NCI-H526 (cell line): ENCODE measurements around the gene PPP6R2.
"Not testable (repeated sequence)": the region's sequence is repeated elsewhere in the genome, so short reads cannot be mapped to it uniquely, and the experiment has no call there.

Experiments
- DNase-seq, 2 experiments: peaks; one replicate each; lab custom pipeline; 2025; lab: John Stamatoyannopoulos, UW

The PPP6R2 gene

DNA sequence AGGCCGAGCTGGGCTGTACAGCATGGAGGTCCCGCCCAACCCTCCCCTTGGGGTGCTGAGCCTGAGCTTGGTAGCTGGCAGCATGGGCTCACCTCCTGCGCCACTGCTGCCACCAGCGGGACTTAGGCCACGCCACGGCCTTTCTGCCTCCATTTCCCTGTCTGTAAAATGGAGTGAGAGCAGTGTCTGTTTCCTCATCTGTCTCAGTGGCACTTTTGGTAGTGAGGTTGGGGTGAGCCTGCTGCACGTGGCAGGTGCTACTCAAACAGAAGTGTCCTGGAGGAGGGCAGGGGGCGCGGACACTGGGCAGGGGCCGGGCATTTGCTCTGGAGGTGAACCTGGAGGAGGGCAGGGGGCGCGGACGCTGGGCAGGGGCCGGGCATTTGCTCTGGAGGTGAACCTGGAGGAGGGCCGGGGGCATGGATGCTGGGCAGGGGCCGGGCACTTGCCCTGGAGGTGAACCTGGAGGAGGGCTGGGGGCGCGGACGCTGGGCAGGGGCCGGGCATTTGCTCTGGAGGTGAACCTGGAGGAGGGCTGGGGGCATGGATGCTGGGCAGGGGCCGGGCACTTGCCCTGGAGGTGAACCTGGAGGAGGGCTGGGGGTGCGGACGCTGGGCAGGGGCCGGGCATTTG lies 89.9 kb downstream of the PPP6R2 start:
- DNase-seq: not testable (repeated sequence)

DNA sequence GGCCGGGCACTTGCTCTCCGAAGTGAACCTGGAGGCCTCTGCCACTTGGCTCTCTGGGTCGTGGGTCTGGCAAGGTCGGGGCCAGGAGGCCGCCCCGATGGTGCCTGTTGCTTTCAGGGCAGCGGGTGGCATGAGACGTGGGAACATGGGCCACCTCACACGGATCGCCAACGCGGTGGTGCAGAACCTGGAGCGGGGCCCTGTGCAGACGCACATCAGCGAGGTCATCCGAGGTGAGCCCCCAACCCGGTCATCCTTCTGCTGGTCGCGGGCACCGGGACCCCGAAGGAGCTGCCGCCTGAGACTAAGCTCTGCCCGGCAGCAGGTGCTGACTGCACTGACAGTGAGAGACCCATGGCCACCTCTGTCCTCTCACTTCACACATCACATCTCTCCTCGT lies 91.7 kb downstream of the PPP6R2 start:
- DNase-seq: no peak

DNA sequence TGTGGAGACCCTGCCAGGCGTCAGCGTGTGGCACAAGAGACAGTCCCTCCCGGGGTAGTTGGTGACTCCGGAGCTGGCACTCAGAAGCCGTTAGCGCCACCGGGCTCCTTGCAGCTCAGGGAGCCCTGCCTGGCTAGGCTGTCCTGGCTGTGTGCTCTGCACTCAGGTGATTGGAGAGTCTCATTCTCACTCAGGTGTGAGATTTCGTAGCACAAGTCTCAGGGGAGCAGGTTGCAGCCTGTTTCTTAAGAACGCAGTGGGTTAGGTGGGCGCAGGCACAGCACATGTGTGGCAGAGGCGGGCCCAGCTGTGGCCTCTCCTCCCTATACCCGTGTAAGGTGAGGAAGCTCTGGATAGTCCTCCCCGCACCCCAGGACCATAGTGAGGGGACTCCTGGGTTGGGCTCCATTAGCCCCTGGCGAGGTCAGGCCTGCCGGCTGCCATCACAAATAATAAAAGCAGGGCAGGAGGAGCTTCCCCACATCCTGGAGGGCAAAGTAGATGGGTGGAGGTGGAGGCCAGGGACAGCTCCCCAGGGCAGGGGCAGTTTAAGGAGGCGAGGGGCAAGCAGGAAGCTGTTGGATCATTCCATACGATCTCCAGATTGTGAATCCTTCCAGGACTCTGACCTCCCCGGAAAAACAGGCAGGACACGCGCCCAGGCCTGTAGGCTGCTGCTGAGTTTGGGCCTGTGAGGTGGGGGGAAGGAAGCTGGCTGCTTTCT lies 92.3 kb downstream of the PPP6R2 start:
- no peak for DNase-seq

DNA sequence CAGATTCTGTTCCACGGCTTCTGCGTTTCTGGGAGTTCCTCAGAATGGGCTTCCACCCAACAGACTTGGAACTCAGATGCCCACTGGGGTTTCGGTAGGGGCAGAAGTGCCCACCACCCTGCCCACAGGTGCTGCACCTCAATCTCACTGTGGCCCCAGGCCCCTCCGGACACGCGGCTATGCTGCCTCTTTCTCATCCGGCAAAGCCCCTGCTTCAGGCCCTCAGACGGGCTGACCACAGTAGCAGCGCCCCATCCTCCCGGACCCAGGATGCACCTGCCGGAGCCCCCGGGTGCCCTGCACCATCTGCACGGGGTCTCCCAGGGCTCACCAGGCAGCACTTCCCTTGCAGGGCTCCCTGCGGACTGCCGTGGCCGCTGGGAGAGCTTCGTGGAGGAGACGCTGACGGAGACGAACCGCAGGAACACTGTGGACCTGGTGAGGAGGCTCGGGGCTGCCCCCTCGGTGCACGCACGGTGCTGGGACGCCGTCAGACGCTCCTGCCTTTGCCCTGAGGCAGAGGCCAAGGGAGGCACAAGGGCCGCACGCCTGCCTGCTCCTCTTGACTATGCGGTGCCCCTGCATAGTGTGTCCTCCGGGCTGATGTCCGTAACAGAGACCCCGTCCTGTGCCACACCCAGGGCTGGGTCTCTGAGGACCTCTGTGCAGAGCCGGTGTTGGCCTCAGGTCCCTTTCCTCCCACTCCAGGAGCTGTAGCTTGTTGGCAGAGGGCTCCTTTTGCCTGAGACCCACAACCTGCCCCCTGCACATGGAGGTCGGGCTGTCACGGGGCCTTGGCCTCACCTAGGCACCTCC lies 93.1 kb downstream of the PPP6R2 start:
- no peak for DNase-seq

DNA sequence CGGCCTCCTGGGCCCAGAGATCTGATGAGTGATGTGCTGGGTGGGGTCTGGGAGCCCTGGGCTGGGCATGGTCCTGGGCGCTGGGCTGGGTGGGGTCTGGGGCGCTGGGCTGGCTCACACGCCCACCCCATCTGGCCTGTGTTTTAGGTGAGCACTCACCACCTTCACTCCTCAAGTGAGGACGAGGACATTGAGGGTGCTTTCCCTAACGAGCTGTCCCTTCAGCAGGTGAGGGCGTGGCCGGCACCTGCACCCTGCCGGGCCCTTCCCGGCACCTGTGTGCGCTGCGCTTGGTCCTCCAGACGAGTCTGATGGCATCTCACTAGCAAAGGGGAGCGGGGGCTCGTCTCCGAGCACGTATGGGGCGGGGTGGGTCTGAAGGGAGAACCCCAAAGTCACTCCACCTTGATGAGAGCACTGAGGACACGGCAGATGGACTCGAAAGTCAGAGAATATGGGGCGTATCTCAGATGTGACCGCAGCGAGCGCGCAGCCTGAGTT lies 93.8 kb downstream of the PPP6R2 start:
- no peak for DNase-seq

DNA sequence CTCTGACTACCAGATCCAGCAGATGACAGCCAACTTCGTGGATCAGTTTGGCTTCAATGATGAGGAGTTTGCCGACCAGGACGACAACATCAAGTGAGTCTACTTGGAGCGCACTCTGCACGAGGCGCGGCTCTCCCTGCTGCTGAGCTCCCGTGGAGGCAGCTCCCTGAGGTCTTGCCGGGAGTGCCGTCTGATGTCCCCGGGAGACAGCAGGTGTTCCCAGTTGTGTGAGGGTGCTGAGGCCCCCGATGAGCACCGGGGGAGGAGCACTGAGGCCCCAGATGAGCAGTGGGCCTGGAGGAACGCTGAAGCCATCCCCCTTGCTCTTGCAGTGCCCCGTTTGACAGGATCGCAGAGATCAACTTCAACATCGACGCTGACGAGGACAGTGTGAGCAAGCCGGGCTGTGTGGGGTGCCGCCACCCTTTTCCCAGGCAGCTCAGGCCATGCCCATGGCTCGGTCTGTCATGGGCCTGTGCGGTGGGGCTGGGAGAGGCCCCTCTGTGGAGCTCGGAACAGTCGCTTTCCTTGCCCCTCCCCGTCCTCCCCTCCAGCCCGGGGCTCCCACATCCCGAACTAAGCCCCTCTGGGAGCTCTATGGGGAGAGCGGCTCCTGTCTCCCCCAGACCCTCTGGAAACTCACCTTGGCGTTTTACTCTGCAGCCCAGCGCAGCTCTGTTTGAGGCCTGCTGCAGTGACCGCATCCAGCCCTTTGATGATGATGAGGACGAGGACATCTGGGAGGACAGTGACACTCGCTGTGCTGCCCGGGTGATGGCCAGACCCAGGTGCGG lies 94.6 kb downstream of the PPP6R2 start:
- DNase-seq: no peak

DNA sequence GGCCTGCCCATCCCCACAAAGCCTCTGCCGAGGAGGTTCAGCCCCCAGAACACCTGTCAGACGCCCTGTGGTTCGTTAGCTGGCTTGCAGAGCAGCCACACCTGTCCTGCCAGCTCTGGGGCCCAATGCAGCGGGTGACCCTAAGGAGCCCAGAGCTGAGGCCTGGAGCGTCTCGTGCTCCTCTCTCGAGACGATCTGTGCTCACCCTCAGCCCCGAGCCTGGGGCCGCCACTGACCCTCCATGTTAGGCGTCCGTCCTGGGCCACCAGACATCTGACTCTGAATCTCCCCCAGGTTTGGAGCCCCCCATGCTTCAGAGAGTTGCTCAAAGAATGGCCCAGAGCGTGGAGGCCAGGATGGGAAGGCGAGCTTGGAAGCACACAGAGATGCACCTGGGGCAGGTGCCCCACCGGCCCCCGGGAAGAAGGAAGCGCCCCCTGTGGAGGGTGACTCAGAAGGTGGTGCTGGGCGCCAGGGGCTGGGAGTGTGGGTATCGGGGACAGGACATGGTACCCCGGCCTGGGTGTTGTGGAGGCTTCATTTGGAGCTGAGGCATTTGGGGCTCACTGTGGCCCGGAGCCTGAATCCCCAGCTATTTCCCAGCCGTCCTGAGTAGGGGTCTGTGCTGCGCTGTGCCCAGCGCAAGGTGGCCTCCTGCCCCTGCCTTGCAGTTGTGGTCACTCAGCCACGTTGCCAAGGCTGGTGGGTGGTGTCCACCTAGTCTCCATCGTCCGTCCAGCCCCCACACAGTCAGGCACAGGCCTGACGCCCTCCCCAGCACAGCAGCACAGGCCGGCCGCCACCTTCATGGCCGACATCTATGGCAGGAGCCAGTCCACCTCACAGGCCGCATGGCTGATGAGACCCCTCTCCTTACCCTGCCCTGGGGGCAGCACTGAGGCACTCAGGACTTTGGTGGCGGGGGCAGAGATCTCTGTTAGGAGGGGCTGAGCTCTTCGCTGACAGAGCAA lies 95.5 kb downstream of the PPP6R2 start:
- no peak for DNase-seq

DNA sequence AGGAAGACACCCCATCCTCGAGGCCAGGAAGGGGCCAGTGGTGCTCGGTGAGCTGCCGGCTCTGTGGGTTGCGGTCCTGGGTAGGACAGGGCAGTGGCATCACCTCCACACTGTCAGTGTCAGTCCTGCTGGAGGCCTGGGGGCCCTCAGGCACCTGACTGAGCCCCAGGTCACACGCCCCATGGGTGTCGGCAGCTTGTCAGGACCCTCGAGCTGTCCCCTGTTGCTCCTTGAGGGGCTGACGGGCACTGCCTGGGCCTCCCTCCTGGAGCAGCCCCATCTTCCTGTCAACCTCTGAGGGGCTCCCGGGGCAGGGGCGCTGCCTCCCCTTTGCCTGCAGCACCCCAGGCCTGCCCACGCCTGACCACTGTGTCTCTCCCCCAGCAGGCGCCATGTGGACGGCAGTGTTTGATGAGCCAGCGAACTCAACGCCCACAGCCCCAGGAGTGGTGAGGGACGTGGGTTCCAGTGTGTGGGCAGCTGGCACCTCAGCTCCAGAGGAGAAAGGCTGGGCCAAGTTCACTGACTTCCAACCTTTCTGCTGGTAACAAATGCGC lies 96.3 kb downstream of the PPP6R2 start:
- DNase-seq: no peak

DNA sequence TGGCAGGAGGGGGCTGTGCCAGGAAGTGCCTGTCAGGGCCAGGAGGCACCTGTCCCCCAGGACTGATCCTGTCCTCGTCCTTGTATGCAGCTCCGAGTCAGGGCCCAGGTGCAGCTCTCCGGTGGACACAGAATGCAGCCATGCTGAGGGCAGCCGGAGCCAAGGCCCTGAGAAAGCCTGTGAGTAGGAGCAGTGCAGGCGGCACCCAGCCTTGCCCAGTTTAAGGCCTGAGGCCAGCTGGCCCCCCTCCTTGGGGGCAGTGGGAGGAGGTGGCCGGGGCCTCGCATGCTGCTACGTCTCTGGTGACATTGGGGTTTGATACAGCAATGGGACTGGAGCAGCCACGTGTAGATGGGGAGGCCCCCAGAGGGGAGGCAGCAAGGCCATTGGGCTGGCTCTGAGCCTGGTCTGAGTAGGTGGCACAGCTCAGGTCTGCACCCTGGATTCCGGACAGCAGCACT lies 96.8 kb downstream of the PPP6R2 start:
- DNase-seq: no peak

DNA sequence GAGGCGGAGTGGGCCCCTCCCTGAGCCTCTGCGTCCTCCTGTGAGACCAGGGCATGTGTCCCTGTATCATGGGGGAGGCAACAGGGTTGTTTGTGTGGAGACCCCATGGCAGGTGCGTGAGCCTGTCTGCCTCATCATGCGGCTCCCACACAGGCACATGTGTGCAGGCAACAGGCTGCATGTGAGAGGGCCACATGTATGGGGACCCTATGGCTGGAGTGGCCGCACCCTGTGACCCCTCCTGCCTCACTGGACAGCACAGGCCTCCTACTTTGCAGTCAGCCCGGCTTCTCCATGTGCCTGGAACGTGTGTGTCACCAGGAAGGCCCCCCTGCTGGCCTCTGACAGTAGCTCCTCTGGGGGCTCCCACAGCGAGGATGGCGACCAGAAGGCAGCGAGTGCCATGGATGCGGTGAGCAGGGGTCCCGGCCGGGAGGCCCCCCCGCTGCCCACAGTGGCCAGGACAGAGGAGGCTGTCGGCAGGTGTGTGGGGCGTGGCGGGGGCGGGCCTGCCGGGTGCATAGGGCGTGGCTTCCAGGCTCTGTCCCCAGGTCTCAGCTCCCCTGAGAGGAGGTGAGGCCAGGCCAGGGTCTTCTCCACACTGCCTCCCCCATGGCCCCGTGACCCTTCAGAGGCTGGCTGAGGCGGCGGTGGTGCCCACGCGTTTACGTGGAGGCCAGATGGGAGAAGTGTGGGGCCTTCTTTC lies 97.6 kb downstream of the PPP6R2 start:
- no peak for DNase-seq

DNA sequence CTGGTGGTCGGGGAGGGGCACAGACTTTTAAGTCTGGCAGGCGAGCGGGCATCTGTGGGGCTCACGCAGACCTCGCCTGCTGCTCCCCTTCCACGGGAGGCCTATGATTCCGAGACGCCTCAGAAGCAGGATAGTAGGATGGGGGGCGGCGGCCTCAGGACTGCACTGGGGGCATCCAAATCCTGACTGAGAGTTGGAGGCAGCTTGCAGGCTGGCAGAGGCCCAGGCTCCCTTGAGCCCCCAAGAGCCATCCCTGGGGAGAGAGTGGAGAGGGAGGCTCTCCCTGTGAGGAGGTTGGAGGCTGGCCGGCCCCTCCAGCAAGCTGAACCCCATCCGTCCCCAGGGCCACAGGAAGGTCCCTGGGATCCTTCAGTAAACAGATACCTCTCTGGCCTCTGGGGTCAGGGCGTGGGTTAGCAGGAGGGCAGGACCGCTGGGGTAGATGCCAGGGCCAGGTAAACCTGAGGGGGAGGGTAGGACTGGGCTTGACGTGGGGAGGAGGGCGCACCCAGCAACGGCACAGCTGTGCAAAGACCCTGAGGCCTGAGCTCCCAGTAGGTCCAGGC lies 98.4 kb downstream of the PPP6R2 start:
- no peak for DNase-seq

DNA sequence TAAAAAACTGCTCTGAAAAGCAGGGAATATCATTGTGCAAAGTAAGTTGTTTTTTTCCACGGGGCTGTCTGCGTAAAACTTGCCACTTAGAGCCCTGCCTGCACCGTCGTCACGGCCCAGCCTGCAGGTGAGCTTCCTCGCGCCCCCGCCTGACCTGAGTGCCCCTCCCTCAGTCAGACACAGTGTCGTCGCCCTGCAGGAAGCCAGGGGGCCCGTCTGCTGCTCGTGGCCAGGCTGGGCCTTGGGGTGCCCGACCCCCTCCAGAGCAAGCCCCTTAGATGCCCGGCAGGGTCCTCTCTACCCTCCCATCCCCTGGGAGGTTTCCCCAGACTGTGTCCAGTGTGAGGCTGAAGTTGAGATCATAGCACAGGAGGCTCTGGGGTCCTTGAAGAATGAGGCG lies 100.1 kb downstream of the PPP6R2 start:
- no peak for DNase-seq

DNA sequence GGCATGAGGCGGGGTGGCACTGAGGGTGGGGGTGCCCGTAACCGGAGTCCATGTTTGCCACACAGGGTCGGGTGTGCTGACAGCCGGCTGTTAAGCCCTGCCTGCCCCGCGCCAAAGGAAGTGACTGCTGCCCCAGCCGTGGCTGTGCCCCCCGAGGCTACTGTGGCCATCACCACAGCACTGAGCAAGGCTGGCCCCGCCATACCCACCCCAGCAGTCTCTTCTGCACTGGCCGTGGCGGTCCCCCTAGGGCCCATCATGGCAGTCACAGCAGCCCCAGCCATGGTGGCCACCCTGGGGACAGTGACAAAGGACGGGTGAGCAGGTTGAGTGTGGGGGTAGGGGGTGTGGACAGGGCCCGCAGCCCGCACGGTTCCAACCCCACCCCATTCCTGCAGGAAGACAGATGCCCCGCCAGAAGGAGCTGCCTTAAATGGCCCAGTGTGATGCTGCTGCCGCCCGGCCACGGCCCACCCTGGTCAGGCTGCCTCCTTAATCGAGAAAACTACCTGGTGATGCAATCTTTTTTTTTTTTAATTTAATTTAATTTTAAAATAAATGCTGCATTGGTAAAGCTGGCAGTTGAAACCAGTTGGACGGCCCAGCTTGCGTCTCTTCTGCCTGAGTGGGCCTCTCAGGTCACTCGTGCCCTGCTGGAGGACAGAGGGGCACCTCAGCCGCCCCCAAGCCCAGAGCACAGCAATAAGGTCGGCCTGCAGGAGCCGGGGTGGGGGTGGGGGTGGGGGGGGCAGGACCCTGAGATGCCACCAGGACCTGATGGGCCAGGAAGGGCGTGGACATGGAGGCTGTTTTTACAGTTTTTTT lies 100.9 kb downstream of the PPP6R2 start:
- no peak for DNase-seq

DNA sequence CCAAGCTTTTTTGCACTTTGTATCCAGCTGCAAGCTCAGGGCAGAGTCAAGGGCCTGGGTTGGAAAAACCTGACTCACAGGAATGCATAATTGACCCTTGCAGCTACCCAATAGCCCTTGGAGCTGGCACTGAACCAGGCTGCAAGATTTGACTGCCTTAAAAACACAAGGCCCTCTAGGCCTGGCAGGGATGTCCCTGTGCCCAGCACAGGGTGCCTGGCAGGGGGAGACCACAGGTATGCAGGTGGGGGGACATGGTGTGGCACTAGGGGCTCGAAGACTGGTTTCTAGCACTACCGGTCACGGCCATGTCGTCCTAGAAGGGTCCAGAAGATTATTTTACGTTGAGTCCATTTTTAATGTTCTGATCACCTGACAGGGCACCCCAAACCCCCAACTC lies 101.5 kb downstream of the PPP6R2 start:
- no peak for DNase-seq

DNA sequence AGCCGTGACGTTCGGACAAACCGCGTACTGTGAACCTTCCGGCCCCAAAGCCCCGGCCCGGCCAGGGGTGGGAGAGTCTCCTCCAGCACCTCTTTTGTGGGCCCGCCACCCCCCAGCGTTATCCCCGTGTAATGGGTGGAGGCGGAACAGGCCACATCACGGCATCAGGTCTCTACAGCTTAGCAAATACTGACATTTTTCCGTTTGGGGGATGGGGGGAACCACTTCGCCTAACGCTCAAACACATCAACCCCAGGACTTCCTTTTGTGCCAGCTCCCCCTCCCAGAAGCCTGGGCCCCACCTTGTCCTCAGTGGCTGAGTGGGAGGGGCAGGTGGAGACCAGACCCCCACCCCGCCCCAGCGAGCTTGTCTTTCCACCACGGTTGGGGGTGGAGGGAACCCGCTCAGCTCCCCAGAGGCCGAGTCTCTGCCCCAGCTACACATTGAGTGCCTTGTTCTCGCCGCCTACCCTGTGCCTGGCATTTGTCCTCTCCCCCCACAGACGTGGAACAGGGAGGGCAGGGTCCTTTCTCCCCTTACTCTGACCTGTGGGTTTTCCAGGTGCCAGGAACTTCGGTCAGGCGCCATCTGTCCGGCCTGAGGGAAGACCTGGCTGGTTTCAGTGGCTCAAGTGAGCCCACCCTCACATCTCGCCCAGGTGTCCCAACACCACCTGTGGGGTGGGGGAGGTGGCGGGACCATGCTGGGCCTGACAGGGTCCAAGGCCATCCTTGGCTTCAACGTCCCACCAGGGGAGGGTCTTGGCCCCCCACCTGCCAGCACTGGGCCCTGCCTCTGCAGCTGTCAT lies 102.1 kb downstream of the PPP6R2 start:
- no peak for DNase-seq

DNA sequence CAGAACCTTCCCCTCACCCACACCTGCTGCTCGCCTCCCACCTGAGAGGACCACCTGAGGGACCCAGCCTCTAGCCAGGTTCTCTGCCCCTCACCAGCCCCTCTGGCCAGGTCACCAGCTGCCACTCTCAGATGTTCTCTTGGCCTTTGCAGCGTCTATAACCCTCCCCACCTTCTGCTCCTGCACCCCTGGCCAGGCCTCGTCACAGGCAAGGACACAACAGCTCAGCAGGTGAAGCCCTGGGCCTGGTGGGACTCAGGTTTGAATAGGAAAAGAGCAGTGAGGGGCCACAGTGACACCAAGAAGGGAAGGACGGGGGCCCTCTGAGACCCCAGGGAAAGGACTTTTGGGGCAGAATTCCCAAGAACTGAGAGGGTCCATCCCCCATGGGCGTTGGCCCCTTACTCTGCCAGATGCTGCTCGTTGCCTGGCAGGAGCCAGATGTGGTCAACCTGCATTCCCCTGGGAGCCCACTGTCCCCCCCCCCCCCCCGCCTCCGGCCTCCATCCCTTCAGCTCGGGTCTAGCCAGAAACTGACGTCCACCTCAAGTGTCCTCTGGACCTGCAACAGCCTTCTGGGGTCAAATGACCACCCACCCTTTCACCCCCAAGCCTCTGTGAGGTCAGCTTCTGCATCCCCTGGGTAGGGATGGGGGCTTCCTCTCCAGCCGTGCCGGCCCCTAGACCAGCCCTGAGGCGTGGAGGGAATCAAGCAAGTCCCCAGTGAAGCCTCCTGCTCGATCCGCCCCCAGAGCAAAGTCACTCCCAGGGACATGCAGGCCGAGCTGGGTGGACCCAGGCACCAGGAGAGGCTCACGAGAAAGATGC lies 103.0 kb downstream of the PPP6R2 start:
- no peak for DNase-seq
